Stimulated activated CD4-positive, alpha-beta T cell treated with anti-CD3 and anti-CD28 coated beads, Interleukin-1b, Interleukin-23, amount 100 ng/mL, for 48 hours (primary cell): ENCODE measurements around the gene DNAJC1.
"Not testable (repeated sequence)": the region's sequence is repeated elsewhere in the genome, so short reads cannot be mapped to it uniquely, and the experiment has no call there.

Source experiments
- DNase-seq: peaks from one replicate; pipeline ENCODE4 v3.0.0-alpha.2; 2020

The DNAJC1 gene

GRCh38 chr10:21722209-21722608 is 281.3 kb downstream of the DNAJC1 start:
- DNase-seq: no peak

GRCh38 chr10:21721000-21721665 is 282.4 kb downstream of the DNAJC1 start:
- no peak for DNase-seq

DNA sequence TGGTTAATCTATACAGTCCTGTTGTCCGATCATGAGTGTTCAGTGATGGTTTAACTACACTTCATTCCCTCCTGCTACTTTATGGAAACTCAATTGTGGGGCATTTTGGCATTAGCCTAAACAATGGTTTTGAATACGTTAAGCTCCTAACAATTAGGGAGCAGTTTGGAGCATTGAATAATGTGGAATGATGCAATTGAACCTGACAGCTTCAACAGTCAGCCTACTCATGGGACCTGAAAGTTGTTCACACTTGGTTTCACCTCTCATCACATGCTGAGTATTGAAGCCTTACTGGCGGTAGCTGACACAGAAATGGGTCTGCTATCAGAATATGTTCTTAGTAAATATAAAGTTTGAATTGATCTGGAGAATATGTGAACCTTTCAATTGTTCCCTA is 283.4 kb downstream of the DNAJC1 start:
- no peak for DNase-seq

GRCh38 chr10:21719502-21719901 is 284.0 kb downstream of the DNAJC1 start:
- no peak for DNase-seq

DNA sequence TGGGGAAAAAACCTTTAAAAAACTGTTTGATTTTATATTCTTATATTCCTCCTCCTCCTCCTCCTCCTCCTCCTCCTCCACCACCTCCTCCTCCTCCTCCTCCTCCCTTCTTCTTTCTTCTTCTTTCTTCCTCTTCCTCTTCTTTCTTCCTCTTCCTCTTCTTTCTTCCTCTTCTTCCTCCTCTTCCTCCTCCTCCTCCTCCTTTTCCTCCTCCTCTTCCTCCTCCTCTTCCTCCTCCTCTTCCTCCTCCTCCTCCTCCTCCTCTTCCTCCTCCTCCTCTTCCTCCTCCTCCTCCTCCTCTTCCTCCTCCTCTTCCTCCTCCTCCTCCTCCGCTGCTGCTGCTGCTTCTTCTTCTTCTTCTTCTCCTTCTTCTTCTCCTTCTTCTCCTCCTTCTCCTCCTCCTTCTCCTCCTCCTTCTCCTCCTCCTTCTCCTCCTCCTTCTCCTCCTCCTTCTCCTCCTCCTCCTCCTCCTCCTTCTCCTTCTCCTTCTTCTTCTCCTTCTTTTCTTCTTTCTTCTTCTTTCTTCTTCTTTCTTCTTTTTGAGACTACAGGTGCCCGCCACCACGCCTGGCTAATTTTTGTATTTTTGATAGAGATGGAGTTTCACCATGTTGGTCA is 286.0 kb downstream of the DNAJC1 start:
- DNase-seq: not testable (repeated sequence)

GRCh38 chr10:21715531-21716195 is 287.9 kb downstream of the DNAJC1 start:
- no peak for DNase-seq

- DNase-seq: no peak
Observed at GRCh38 chr10:21712975-21713374, 290.6 kb downstream of the DNAJC1 start.

DNA sequence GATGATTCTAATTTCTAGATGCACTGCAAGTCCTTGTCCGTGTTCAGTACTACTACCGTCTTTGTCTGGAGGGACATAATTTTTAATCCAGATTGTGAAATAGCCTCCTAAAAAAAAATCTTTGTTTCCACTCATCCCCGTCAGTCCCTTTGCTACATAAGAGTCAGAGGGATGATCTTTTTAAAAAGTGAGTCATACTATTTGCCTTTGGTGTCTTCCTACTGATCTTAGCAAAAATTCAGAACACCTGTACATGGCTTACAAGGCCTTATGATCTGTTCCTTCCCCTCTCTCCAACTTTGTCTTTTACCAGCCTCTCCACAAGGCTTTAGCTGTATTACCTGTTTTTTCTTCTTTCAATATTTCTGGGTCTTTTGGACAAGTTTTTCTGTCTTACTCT is 296.0 kb downstream of the DNAJC1 start:
- no peak for DNase-seq
